Stimulated activated CD4-positive, alpha-beta T cell treated with anti-CD3 and anti-CD28 coated beads, Interleukin-1b, Interleukin-23, amount 100 ng/mL, for 24 hours (primary cell): ENCODE data around the gene BCL7A.
A peak's percentile ranks its signal among the peaks of the same experiment; 100 is the strongest.

Experiments used
- DNase-seq, 4 experiments: peaks; one replicate each; pipeline ENCODE4 v3.0.0-alpha.2; 2020; ENCODE audit warnings: low read depth in 4 of 4, low spot score in 1 of 4

Gene BCL7A

GRCh38 chr12:122076743-122077495 lies 55.2 kb downstream of the BCL7A start:
- no peak for DNase-seq

GRCh38 chr12:122078141-122079032 lies 56.7 kb downstream of the BCL7A start, which contains the start of gene MLXIP:
Gene MLXIP (plus strand): TSS chr12:122078756. CDS start chr12:122078854, 98 bp downstream.
- DNase-seq = peak; percentile 78 to 87 (median 82)

- DNase-seq = peak in 1 of 4 experiments; percentile 8
Observed at GRCh38 chr12:122079033-122079531, 57.4 kb downstream of the BCL7A start.

- no peak for DNase-seq
Observed at GRCh38 chr12:122079532-122080081, 57.9 kb downstream of the BCL7A start.

GRCh38 chr12:122080149-122081082 lies 58.7 kb downstream of the BCL7A start:
- peak in 1 of 4 experiments; percentile 19 for DNase-seq

GRCh38 chr12:122081083-122081696 lies 59.5 kb downstream of the BCL7A start:
- peak in 1 of 4 experiments; percentile 12 for DNase-seq

- DNase-seq = no peak
Observed at GRCh38 chr12:122081697-122082221, 60.1 kb downstream of the BCL7A start.

GRCh38 chr12:122082621-122083356 lies 61.1 kb downstream of the BCL7A start:
- peak in 1 of 4 experiments; percentile 28 for DNase-seq

- no peak for DNase-seq
Observed at GRCh38 chr12:122084857-122085405, 63.2 kb downstream of the BCL7A start.

- DNase-seq = no peak
Observed at GRCh38 chr12:122085591-122085990, 63.9 kb downstream of the BCL7A start.

- no peak for DNase-seq
Observed at GRCh38 chr12:122086116-122086515, 64.4 kb downstream of the BCL7A start.

GRCh38 chr12:122086641-122087285 lies 65.1 kb downstream of the BCL7A start:
- DNase-seq = no peak

- no peak for DNase-seq
Observed at GRCh38 chr12:122087431-122088178, 65.9 kb downstream of the BCL7A start.

- no peak for DNase-seq
Observed at GRCh38 chr12:122088179-122088810, 66.6 kb downstream of the BCL7A start.

GRCh38 chr12:122089077-122089476 lies 67.4 kb downstream of the BCL7A start:
- no peak for DNase-seq

GRCh38 chr12:122090759-122091515 lies 69.3 kb downstream of the BCL7A start:
- DNase-seq = no peak
